NCI-H2107 treated with DMSO at 0.1 percent for 48 hours (cell line): ENCODE measurements around the gene FOXK1.
"Not testable (repeated sequence)": the region's sequence is repeated elsewhere in the genome, so short reads cannot be mapped to it uniquely, and the experiment has no call there.

Source experiments
- DNase-seq: peaks from one replicate; lab custom pipeline; 2025; ENCODE audit not compliant: unreplicated experiment; lab: John Stamatoyannopoulos, UW

Gene FOXK1

DNA sequence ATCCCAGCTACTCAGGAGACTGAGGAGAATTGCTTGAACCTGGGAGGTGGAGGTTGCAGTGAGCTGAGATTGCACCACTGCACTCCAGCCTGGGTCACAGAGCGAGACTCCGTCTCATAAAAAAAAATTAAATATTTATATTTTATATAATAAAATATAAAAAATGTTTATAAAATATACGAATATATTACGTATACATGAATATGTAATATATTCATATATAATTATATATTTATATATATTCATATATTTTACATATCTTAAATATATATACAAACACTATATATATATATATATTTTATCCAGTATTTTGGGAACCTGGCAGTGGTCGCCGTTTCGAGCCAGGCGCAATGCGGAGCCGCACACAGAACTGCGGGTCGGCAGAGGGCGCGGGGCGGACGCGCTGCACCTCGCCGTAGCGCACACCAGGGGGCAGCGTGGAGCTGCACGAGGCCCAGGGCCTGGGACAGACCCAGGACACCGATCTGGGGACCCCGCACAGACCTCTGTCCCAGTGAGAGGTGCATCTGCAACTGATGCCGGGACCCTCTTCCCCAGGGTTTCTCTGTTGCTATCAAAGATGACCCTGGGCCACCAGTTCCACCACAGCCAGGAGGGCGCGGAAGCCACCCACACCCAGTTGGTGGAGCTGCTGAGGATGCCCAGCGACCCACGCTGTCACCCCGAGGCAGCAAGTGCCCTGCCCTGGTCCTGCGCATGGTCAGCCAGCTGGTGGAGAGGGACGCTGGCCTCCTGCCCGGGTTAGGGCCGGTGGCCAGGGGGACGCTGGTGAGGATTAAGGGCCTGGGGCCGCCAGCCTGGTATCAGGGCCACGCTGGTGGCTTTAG lies 116.0 kb downstream of the FOXK1 start:
- no peak for DNase-seq

GRCh38 chr7:4798706-4799235 lies 116.7 kb downstream of the FOXK1 start:
- DNase-seq: no peak

DNA sequence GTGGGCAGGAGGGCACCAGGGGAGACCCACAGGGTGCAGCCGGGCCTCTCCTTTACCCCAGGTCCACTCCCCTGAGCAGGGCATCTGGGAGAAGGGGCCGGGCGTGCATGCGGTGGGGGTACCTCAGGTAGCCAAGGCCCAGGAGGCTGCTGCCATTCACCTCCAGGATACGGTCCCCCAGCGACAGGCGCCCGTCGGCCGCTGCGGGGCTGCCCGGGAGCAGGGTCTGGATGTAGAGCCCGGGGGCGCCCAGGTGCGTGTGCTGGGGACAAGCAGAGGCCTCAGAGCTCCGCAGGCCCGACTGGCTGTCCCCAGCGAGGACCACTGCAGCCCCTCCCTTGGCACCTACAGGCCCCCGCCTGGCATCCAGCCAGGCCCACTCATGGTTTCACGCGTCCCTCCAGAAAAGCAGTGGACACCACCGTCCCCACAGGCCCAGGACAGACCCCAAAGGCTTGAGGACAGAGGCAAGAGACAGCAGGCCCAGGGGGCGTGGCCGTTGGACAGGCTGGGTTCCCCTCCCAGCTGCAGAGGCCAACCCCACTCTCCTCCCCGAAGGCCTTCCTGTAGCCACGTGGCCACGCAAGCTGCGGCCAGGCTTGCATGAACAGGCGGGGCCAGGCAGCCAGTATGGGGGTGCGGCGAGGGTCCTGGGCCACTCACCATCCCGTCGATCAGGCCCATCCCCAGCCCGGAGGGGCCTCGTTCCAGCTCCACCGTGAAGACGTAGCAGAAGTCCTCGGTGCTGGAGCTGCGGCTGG lies 117.6 kb downstream of the FOXK1 start:
- DNase-seq: no peak

- no peak for DNase-seq
These were observed 118.4 kb downstream of the FOXK1 start for GRCh38 chr7:4800487-4800886.

GRCh38 chr7:4800926-4801838 lies 119.1 kb downstream of the FOXK1 start:
- no peak for DNase-seq

DNA sequence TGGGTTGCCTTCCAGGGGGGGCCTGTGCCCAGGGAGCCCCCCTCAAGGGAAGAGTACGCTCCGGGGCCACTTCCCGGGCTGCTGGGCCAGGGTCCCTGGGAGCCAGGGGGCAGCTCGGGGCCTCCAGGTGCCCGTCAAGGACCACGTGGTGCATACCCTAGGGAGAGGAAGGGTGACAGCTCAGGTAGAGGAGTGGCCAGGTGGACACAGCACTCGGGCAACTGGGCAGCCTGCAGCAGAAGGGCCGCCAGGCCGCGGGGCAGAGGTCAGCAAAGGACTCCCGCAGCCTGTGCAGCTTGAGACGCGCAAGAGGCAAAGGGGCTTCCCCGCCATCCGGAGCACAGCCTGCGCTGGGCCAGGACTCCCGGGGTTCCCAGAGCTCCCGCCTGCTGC lies 119.7 kb downstream of the FOXK1 start:
- DNase-seq: no peak

DNA sequence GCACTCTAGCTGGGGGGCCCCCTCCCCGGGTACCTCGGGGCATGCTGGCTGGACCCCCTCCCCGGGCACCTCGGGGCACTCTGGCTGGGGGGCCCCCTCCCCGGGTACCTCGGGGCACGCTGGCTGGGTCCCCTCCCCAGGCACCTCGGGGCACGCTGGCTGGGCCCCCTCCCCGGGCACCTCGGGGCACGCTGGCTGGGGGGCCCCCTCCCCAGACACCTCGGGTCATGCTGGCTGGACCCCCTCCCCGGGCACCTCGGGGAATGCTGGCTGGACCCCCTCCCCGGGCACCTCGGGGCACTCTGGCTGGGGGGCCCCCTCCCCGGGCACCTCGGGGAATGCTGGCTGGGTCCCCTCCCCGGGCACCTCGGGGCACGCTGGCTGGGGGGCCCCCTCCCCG lies 120.5 kb downstream of the FOXK1 start:
- not testable (repeated sequence) for DNase-seq

GRCh38 chr7:4803397-4804241 lies 121.5 kb downstream of the FOXK1 start:
- no peak for DNase-seq

- DNase-seq: no peak
These were observed 123.3 kb downstream of the FOXK1 start for GRCh38 chr7:4805110-4805983.

- no peak for DNase-seq
These were observed 123.8 kb downstream of the FOXK1 start for GRCh38 chr7:4805984-4806300.

GRCh38 chr7:4806983-4807597 lies 125.0 kb downstream of the FOXK1 start:
- DNase-seq: no peak

- DNase-seq: no peak
These were observed 125.5 kb downstream of the FOXK1 start for GRCh38 chr7:4807598-4808016.

GRCh38 chr7:4808026-4808425 lies 125.9 kb downstream of the FOXK1 start:
- DNase-seq: no peak

DNA sequence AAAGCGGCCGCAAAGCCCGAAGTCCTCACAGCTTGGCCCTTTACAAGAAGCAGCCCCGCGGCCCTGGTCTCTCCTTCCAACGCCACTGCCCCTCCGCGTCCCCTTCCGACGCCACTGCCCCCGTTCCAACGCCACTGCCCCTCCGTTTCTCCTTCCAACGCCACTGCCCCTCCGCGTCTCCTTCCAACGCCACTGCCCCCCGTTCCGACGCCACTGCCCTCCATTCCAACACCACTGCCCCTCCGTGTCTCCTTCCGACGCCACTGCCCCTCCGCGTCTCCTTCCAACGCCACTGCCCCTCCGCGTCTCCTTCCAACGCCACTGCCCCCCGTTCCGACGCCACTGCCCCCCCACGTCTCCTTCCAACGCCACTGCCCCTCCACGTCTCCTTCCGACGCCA lies 126.5 kb downstream of the FOXK1 start:
- no peak for DNase-seq

GRCh38 chr7:4809091-4809591 lies 127.0 kb downstream of the FOXK1 start:
- DNase-seq: no peak

DNA sequence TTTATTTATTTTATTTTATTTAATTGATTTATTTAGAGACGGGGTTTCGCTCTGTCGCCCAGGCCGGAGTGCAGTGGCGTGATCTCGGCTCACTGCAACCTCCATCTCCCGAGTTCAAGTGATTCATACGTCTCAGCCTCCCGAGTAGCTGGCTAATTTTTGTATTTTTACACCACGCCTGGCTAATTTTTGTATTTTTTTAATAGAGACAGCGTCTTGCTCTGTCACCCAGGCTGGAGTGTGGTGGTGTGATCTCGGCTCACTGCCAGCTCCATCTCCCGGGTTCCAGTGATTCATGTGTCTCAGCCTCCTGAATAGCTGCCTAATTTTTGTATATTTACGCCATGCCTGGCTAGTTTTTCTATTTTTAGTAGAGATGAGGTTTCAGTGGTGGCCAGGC lies 127.6 kb downstream of the FOXK1 start:
- no peak for DNase-seq

GRCh38 chr7:4814433-4814832 lies 132.3 kb downstream of the FOXK1 start:
- DNase-seq: no peak

DNA sequence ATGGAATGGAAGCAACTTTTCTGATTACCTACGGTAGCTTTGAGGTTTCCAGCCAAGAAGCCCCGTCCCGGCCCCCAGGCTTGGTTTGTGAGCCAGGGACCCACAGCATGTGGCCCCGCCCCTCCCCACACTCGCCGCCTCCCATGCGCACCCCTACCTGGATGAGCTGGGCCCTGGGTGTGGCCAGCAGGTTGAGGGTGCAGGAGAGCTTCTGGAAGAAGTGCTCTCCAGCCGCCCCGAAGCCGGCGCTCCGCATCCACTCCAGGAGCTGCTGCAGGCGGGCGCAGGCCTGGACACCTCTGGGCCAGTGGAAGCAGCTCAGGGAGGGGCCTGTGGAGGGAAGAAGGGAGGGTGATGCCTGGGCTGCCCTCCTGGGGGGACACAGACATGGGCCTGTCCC lies 133.0 kb downstream of the FOXK1 start:
- no peak for DNase-seq
